DND-41 (cell line): ENCODE results near the gene ZIC1.

Source experiments
- ATAC-seq: fragments of 200-7000 bp; cut with Tn5 transposase; 3 replicates; pipeline ENCODE4 v1.9.1; 2021; ENCODE audit warnings: low read depth; ENCODE audit not compliant: insufficient read depth
- DNase-seq: peaks from one replicate; pipeline ENCODE4 v3.0.0-alpha.2; 2020
- H2AFZ ChIP-seq: 2 replicates; pipeline ENCODE4 v1.6.0; 2012; ENCODE audit warnings: low read depth, low read length
- H3K27ac ChIP-seq: 2 replicates; pipeline ENCODE4 v1.5.1; 2012; ENCODE audit warnings: low read length, inconsistent platforms
- H3K27me3 ChIP-seq: fragments of 200-600 bp; sonication (generic); 2 replicates; pipeline ENCODE4 v1.6.0; 2012; ENCODE audit warnings: low read length, mild to moderate bottlenecking, inconsistent platforms; ENCODE audit not compliant: insufficient read depth, poor library complexity
- H3K36me3 ChIP-seq: 2 replicates; pipeline ENCODE4 v1.5.1; 2012; ENCODE audit warnings: low read length, inconsistent platforms; ENCODE audit not compliant: insufficient read depth
- H3K4me1 ChIP-seq: 2 replicates; pipeline ENCODE4 v1.5.1; 2012; ENCODE audit warnings: mild to moderate bottlenecking, low read length; ENCODE audit not compliant: insufficient read depth
- H3K4me2 ChIP-seq: 2 replicates; pipeline ENCODE4 v1.6.0; 2012; ENCODE audit warnings: mild to moderate bottlenecking, moderate library complexity, low read length, inconsistent platforms; ENCODE audit not compliant: insufficient read depth
- H3K4me3 ChIP-seq, 2 experiments: fragments of 200-600 bp in 1 of 2; shearing (Covaris generic) in 1 of 2; 2 replicates each; pipeline ENCODE4 v1.5.1; 2012 to 2016; ENCODE audit warnings: inconsistent platforms in 2 of 2, low read length in 2 of 2, mild to moderate bottlenecking in 2 of 2, low read depth in 1 of 2, moderate library complexity in 1 of 2
- H3K79me2 ChIP-seq: 2 replicates; pipeline ENCODE4 v1.6.0; 2012; ENCODE audit warnings: low read length, inconsistent platforms; ENCODE audit not compliant: insufficient read depth
- H3K9ac ChIP-seq: 2 replicates; pipeline ENCODE4 v1.6.0; 2012; ENCODE audit warnings: low read depth, mild to moderate bottlenecking, inconsistent platforms, low read length, moderate library complexity
- H3K9me3 ChIP-seq: 2 replicates; pipeline ENCODE4 v1.5.1; 2012; ENCODE audit warnings: low read length, moderate library complexity, mild to moderate bottlenecking, inconsistent platforms; ENCODE audit not compliant: insufficient read depth, severe bottlenecking
- H4K20me1 ChIP-seq: 2 replicates; pipeline ENCODE4 v1.6.0; 2012; ENCODE audit warnings: low read length; ENCODE audit not compliant: insufficient read depth
- EZH2 ChIP-seq: IDR thresholded peaks from 3 replicates; pipeline ENCODE4 v1.6.1; 2012; ENCODE audit warnings: borderline replicate concordance, low read depth, mild to moderate bottlenecking, moderate library complexity, low read length, inconsistent platforms; ENCODE audit not compliant: severe bottlenecking
- TF ChIP-seq, protein P1 (sequence below): IDR thresholded peaks from 2 replicates; pipeline ENCODE4 v1.5.1; 2012; ENCODE audit warnings: borderline replicate concordance, low read length, moderate library complexity, mild to moderate bottlenecking; ENCODE audit not compliant: poor library complexity, severe bottlenecking; ENCODE audit errors: extremely low read depth

ZIC1 gene

DNA sequence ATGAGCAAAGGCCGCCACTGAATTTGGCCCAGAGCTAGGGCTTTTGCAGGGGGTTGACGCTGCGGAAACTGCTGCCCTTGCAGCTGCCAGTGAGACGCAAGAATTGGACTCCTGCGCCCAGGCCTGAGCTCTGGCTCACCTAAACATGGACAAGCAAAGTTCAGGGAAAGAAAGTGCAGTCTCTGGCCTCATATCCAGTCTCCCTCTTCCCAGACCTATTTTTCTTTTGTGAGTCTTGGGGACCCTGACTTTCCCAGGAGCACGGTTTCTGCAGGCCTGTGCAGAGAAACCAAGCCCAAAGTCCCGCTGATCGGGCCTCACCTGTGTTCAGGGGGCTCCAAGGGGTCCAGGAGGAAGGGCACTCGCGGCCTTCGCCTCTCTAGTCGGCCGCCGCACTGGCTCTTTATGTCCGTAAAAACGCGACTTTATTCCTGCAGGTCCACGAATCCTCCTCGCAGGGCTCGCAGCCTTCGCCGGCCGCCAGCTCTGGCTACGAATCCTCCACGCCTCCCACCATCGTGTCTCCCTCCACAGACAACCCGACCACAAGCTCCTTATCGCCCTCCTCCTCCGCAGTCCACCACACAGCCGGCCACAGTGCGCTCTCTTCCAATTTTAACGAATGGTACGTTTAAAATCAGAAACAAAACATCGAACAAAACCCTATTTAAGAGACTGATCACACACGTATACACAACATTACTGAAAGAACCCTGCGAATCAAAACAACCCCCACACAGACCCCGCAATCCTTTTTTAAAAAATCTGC, 3.9 kb downstream of the ZIC1 start:
- Histone ChIP-seq H3K27ac (no peak overlapping the region), H3K4me3 (no peak overlapping the region), H3K27me3 (no peaks in the 10 kb centered on the region)

GRCh38 chr3:147413686-147414389, 4.7 kb downstream of the ZIC1 start:
- H2AFZ ChIP-seq = no peak overlapping the region
- H3K4me1 ChIP-seq = no peaks in the 10 kb centered on the region
- H3K9me3 ChIP-seq = peaks cover 7% of the 10 kb centered on the region
- no peak overlapping the region for H3K4me2 ChIP-seq
- TF ChIP-seq, protein P1, sequence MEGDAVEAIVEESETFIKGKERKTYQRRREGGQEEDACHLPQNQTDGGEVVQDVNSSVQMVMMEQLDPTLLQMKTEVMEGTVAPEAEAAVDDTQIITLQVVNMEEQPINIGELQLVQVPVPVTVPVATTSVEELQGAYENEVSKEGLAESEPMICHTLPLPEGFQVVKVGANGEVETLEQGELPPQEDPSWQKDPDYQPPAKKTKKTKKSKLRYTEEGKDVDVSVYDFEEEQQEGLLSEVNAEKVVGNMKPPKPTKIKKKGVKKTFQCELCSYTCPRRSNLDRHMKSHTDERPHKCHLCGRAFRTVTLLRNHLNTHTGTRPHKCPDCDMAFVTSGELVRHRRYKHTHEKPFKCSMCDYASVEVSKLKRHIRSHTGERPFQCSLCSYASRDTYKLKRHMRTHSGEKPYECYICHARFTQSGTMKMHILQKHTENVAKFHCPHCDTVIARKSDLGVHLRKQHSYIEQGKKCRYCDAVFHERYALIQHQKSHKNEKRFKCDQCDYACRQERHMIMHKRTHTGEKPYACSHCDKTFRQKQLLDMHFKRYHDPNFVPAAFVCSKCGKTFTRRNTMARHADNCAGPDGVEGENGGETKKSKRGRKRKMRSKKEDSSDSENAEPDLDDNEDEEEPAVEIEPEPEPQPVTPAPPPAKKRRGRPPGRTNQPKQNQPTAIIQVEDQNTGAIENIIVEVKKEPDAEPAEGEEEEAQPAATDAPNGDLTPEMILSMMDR = no peak
- no peak overlapping the region for H3K27ac ChIP-seq
- ATAC-seq = no peak
- H4K20me1 ChIP-seq = no peaks in the 10 kb centered on the region
- H3K9ac ChIP-seq = no peak overlapping the region
- no peaks in the 10 kb centered on the region for H3K79me2 ChIP-seq
- no peak overlapping the region for H3K4me3 ChIP-seq
- H3K36me3 ChIP-seq = no peaks in the 10 kb centered on the region
- no peak for DNase-seq
- H3K27me3 ChIP-seq = no peaks in the 10 kb centered on the region

More for the DNA sequence above, 3.9 kb downstream of the ZIC1 start:
- no peak overlapping the region for H3K9ac ChIP-seq
- H3K9me3 ChIP-seq = peaks cover 7% of the 10 kb centered on the region
- DNase-seq (no peak), ATAC-seq (no peak)
- no peaks in the 10 kb centered on the region for H3K79me2 ChIP-seq
- no peak overlapping the region for H2AFZ ChIP-seq
- no peaks in the 10 kb centered on the region for H3K4me1 ChIP-seq
- H4K20me1 ChIP-seq = no peaks in the 10 kb centered on the region
- H3K36me3 ChIP-seq = no peaks in the 10 kb centered on the region
- H3K4me2 ChIP-seq = no peak overlapping the region
- no peak for TF ChIP-seq EZH2
- TF ChIP-seq, protein P1 = no peak

DNA sequence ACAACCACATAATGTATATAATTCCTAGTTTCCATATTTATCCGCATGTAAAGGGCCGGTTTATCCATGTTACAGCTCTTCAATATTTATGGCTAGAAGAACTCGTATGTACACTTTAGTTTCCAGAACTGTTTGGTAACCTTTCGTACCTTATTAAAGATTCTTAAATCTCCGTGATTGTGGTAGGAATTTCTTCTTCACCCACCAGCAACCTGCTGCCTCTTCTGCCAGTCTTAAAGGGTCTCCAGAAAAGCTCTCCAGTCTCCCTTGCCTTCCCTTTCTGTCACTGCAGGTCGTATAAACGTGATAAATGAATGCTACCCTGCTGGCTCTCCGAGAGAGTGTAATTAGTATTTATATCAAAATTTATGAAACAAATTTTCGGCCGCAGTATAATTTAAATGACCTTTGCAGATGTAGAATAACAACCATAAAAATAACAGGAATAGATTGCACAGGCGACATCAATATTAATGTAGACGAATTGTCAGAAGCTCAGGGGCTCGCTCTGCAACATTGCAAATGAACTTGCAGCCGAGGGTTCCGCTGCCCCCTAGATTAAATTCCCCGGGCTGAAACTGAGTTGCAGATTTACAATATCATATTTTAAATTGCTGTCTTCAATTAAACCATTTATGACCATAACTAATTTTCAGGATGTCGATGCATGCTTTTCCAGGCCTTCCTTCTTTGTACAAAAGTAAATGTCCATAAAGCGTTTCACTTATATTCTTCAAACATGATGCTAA, 5.4 kb downstream of the ZIC1 start:
- Histone ChIP-seq H3K27ac (no peak overlapping the region), H3K9me3 (peaks cover 7% of the 10 kb centered on the region), H2AFZ (no peak overlapping the region), H3K4me3 (no peak overlapping the region), H4K20me1 (no peaks in the 10 kb centered on the region), H3K9ac (no peak overlapping the region), H3K4me1 (no peaks in the 10 kb centered on the region), H3K36me3 (no peaks in the 10 kb centered on the region), H3K27me3 (no peaks in the 10 kb centered on the region), H3K4me2 (no peak overlapping the region), H3K79me2 (no peaks in the 10 kb centered on the region)
- TF ChIP-seq EZH2 = no peak
- TF ChIP-seq, protein P1 = no peak
- DNase-seq = no peak
- no peak for ATAC-seq
